HUES48 (cell line): ENCODE data around the gene CCDC6.

Experiments used
- H3K27ac ChIP-seq: one replicate; pipeline ENCODE4 v1.7.0; 2013; ENCODE audit warnings: low read depth, low read length, inconsistent platforms
- H3K27me3 ChIP-seq: 2 replicates; pipeline ENCODE4 v1.6.1; 2013; ENCODE audit warnings: mild to moderate bottlenecking, low read length; ENCODE audit not compliant: control insufficient read depth, insufficient read depth
- H3K36me3 ChIP-seq: 2 replicates; pipeline ENCODE4 v1.6.1; 2013; ENCODE audit warnings: low read length; ENCODE audit not compliant: control insufficient read depth, insufficient read depth
- H3K4me1 ChIP-seq: 2 replicates; pipeline ENCODE4 v1.6.1; 2013; ENCODE audit warnings: mild to moderate bottlenecking, low read length; ENCODE audit not compliant: control insufficient read depth, insufficient read depth
- H3K4me3 ChIP-seq: 2 replicates; pipeline ENCODE4 v1.5.1; 2013; ENCODE audit warnings: mild to moderate bottlenecking, low read depth, low read length
- H3K9ac ChIP-seq: 2 replicates; pipeline ENCODE4 v1.6.1; 2013; ENCODE audit warnings: mild to moderate bottlenecking, low read depth, low read length, moderate library complexity
- H3K9me3 ChIP-seq: 2 replicates; pipeline ENCODE4 v1.6.1; 2013; ENCODE audit warnings: low read length; ENCODE audit not compliant: control insufficient read depth, insufficient read depth

Gene CCDC6

GRCh38 chr10:59829601-59830000, 76.8 kb downstream of the CCDC6 start:
- H3K36me3 ChIP-seq = peaks cover 44% of the 10 kb centered on the region
- H3K9me3 ChIP-seq = no peaks in the 10 kb centered on the region
- H3K4me1 ChIP-seq = peaks cover 15% of the 10 kb centered on the region; the same call in 1 of the 2 replicates
- no peak overlapping the region for H3K27ac ChIP-seq
- H3K27me3 ChIP-seq = no peaks in the 10 kb centered on the region
- H3K4me3 ChIP-seq = no peak overlapping the region
- H3K9ac ChIP-seq = no peak overlapping the region

DNA sequence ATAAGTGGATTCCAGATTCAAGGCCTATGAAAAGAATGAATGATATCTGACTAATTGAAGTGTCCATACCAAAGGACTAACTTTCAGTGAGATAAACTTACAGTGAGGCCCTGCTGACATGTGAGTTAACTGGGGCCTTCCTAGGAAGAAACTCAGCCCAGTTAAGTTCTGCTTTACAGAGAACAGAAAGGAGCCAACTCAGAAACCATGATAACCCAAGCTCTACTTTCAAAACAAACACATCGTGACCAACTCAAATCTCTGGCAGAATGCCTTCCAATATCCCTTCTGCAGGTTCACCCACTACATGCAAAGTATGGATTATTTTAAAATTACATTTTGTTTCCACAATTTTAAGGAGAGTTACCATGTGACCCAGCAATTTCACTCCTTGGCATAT, 77.3 kb downstream of the CCDC6 start:
- Histone ChIP-seq H3K4me1 (peaks cover 15% of the 10 kb centered on the region; the same call in 1 of the 2 replicates), H3K27me3 (no peaks in the 10 kb centered on the region)

GRCh38 chr10:59825932-59826331, 80.4 kb downstream of the CCDC6 start:
- no peaks in the 10 kb centered on the region for H3K27me3 ChIP-seq
- H3K4me3 ChIP-seq = no peak overlapping the region
- no peaks in the 10 kb centered on the region for H3K9me3 ChIP-seq
- H3K36me3 ChIP-seq = peaks cover 25% of the 10 kb centered on the region
- H3K9ac ChIP-seq = no peak overlapping the region
- no peak overlapping the region for H3K27ac ChIP-seq
- H3K4me1 ChIP-seq = peaks cover 19% of the 10 kb centered on the region

More for the DNA sequence above, 77.3 kb downstream of the CCDC6 start:
- no peak overlapping the region for H3K4me3 ChIP-seq
- H3K27ac ChIP-seq = no peak overlapping the region
- H3K36me3 ChIP-seq = peaks cover 44% of the 10 kb centered on the region
- H3K9ac ChIP-seq = no peak overlapping the region
- H3K9me3 ChIP-seq = no peaks in the 10 kb centered on the region

- Histone ChIP-seq H3K9me3 (no peaks in the 10 kb centered on the region), H3K27ac (no peak overlapping the region), H3K4me1 (peaks cover 13% of the 10 kb centered on the region), H3K36me3 (peaks cover 13% of the 10 kb centered on the region; the same call in 1 of the 2 replicates), H3K4me3 (no peak overlapping the region), H3K27me3 (no peaks in the 10 kb centered on the region), H3K9ac (no peak overlapping the region)
These were observed 82.6 kb downstream of the CCDC6 start for GRCh38 chr10:59823751-59824150.

- H3K27ac ChIP-seq = no peak overlapping the region
- H3K4me1 ChIP-seq = peaks cover 13% of the 10 kb centered on the region
- no peaks in the 10 kb centered on the region for H3K27me3 ChIP-seq
- H3K4me3 ChIP-seq = no peak overlapping the region
- no peak overlapping the region for H3K9ac ChIP-seq
- H3K36me3 ChIP-seq = peaks cover 15% of the 10 kb centered on the region; the same call in 1 of the 2 replicates
- no peaks in the 10 kb centered on the region for H3K9me3 ChIP-seq
These were observed 83.2 kb downstream of the CCDC6 start for GRCh38 chr10:59823111-59823510.

DNA sequence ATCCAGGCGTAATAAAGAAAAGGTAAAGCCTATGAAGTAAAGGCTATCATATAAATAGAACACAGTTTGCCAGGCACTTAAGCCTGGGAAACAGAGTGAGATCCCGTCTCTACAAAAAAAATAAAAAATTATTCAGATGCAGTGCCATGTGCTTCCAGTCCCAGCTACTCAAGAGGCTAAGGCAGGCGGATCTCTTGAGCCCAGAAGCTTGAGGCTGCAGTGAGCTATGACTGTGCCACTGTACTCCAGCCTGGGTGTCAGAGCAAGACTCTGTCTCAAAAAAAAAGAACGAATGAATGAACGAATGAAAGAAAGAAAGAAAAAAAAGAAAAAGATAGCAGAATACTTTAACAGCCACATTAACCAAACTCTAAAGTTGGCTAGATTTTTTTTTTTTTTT, 85.9 kb downstream of the CCDC6 start:
- Histone ChIP-seq H3K27me3 (no peaks in the 10 kb centered on the region), H3K4me3 (no peak overlapping the region), H3K27ac (no peak overlapping the region), H3K4me1 (peaks cover 5% of the 10 kb centered on the region), H3K9ac (no peak overlapping the region), H3K9me3 (no peaks in the 10 kb centered on the region), H3K36me3 (peaks cover 12% of the 10 kb centered on the region; the same call in 1 of the 2 replicates)

DNA sequence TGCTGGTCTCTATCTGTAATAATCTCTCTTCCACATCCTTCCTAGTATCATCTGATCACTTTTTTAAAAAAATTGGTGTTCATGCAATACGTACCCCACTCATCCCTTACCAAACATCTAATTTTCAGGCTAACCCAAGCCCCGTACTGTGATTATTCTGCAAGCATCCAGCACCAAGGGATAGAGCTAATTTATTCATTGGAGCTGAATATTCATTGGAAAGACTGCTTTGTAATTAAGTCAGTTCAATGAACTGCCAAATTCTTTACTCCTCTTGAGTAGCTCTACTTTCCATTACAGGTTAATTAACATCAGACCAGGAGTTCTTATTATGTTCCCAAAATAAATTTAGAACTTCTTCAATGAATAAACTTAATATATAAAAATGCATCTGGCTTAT, 86.7 kb downstream of the CCDC6 start:
- Histone ChIP-seq H3K36me3 (peaks cover 12% of the 10 kb centered on the region; the same call in 1 of the 2 replicates), H3K4me3 (no peak overlapping the region), H3K9me3 (no peaks in the 10 kb centered on the region), H3K27ac (no peak overlapping the region), H3K27me3 (no peaks in the 10 kb centered on the region), H3K4me1 (peaks cover 4% of the 10 kb centered on the region; the same call in 1 of the 2 replicates), H3K9ac (no peak overlapping the region)

DNA sequence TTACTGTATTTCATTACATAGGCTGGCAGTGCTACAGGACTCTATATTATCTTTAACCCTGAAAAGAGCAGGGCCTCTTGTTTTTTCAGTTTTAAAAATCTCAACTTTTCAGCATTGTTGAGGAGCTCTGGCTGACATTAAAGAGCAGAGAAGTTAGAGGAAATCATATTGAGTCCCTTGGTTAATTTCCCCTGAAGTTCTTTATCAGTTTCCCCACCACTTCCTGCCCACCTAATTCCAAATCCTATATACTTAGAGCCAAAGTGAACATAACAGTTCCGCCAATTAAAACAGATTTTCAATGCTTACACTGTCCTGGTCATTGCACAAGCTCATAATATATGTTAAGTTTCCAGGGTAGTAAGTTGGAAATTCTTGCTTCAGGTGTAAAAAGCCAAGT, 87.1 kb downstream of the CCDC6 start:
- peaks cover 17% of the 10 kb centered on the region for H3K36me3 ChIP-seq
- H3K9me3 ChIP-seq = no peaks in the 10 kb centered on the region
- H3K27me3 ChIP-seq = no peaks in the 10 kb centered on the region
- no peak overlapping the region for H3K9ac ChIP-seq
- no peak overlapping the region for H3K4me3 ChIP-seq
- peaks cover 4% of the 10 kb centered on the region; the same call in 1 of the 2 replicates for H3K4me1 ChIP-seq
- H3K27ac ChIP-seq = no peak overlapping the region

DNA sequence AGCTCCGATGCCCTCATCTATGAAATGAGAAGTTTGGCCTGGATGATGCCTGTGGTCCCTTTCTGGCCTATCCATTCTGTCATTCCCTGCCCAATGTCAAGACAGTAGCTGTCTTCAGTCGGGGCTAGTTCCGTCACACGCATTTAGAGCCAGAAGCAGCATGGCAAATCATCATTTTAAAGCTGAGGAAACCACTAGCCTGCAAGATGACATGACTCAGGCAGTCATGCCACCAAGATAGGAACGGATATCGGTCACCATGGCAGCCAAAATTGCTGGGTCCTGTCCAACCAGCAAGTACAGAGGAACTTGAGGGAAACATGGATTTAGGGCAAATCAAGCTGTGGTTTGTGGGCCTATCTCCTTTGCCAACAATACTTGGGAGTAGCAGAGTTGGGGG, 88.6 kb downstream of the CCDC6 start:
- Histone ChIP-seq H3K27ac (no peak overlapping the region), H3K4me1 (peaks cover 4% of the 10 kb centered on the region; the same call in 1 of the 2 replicates), H3K4me3 (no peak overlapping the region), H3K9me3 (no peaks in the 10 kb centered on the region), H3K9ac (no peak overlapping the region), H3K27me3 (no peaks in the 10 kb centered on the region), H3K36me3 (peaks cover 30% of the 10 kb centered on the region)

DNA sequence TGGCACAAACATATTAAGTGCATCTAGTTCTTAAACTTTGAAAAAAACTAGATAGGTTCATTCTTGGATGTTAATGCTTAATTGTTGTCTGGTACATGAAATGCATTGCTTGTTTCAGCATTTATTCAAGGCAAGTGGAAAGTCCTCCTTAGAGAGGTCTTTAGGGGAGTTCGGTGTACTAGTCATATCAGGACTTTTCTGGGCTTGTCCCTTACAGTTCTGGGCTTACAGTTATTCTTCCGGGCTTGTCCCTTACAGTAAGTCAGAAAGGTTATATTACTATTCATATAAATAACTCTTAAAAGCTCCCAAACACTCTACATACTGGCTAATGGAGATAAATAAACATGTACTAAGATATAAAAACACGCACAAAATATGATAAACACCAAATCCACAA, 91.5 kb downstream of the CCDC6 start:
- H3K9me3 ChIP-seq = no peaks in the 10 kb centered on the region
- peaks cover 59% of the 10 kb centered on the region for H3K36me3 ChIP-seq
- H3K4me3 ChIP-seq = no peak overlapping the region
- no peaks in the 10 kb centered on the region for H3K4me1 ChIP-seq
- H3K27me3 ChIP-seq = no peaks in the 10 kb centered on the region
- H3K27ac ChIP-seq = no peak overlapping the region
- no peak overlapping the region for H3K9ac ChIP-seq

GRCh38 chr10:59812519-59813122, 93.7 kb downstream of the CCDC6 start:
- Histone ChIP-seq H3K4me3 (no peak overlapping the region), H3K36me3 (peaks cover 75% of the 10 kb centered on the region), H3K27me3 (no peaks in the 10 kb centered on the region), H3K4me1 (peaks cover 11% of the 10 kb centered on the region; the same call in 1 of the 2 replicates), H3K9ac (no peak overlapping the region), H3K9me3 (no peaks in the 10 kb centered on the region), H3K27ac (no peak overlapping the region)
